Vagina (tissue), 2 donors: Measurements from ENCODE around the gene EVPL. TPM values are rescaled to one million over a fixed set of nuclear protein-coding genes. Genes with fewer than 3 reads are reported as not detected.
A peak's percentile ranks its signal among the peaks of the same experiment; 100 is the strongest.
"Not testable (repeated sequence)": the region's sequence is repeated elsewhere in the genome, so short reads cannot be mapped to it uniquely, and the experiment has no call there.

Source experiments
- DNase-seq, 2 donors: peaks; one replicate each; pipeline ENCODE4 v3.0.0-alpha.2; 2017; ENCODE audit errors: extremely low spot score in 2 of 2
- H3K27ac ChIP-seq: fragments of 200-600 bp; sonication (generic); one replicate; pipeline ENCODE4 v1.5.1; 2019
- H3K27me3 ChIP-seq: fragments of 200-600 bp; sonication (generic); one replicate; pipeline ENCODE4 v1.5.1; 2019
- H3K36me3 ChIP-seq, 2 donors: fragments of 200-600 bp; sonication (generic); one replicate each; pipeline ENCODE4 v1.5.1; 2017 to 2019
- H3K4me1 ChIP-seq: fragments of 200-600 bp; sonication (generic); one replicate; pipeline ENCODE4 v1.5.1; 2019
- H3K4me3 ChIP-seq, 2 donors: fragments of 200-600 bp; sonication (generic); 1 replicate in 1 of 2; 2 replicates in 1 of 2; pipeline ENCODE4 v1.5.1; 2016 to 2019
- H3K9me3 ChIP-seq: fragments of 200-600 bp; sonication (generic); one replicate; pipeline ENCODE4 v1.5.1; 2019
- CTCF ChIP-seq, 3 experiments: fragments of 450-650 bp in 2 of 3; fragments of 200-600 bp in 1 of 3; sonication (generic) in 1 of 3; IDR thresholded peaks; one replicate each; pipeline ENCODE4 v1.5.1; 2017 to 2019; ENCODE audit warnings: antibody characterized with exemption in 3 of 3, mild to moderate bottlenecking in 2 of 3, moderate library complexity in 2 of 3
- POLR2A ChIP-seq, 2 donors: fragments of 450-650 bp; IDR thresholded peaks; one replicate each; pipeline ENCODE4 v1.6.1; 2017; ENCODE audit warnings: antibody characterized with exemption in 2 of 2, mild to moderate bottlenecking in 2 of 2, moderate library complexity in 2 of 2
- POLR2AphosphoS5 ChIP-seq, 2 donors: sonication (generic); formaldehyde crosslinking; IDR thresholded peaks; one replicate each; pipeline ENCODE4 v1.9.0; 2017; ENCODE audit warnings: antibody characterized with exemption in 2 of 2, mild to moderate bottlenecking in 2 of 2, low read depth in 1 of 2; ENCODE audit not compliant: insufficient read depth in 1 of 2
- intact Hi-C: fragments of 100-400 bp; cut with DNase I; formaldehyde crosslinking; loops from one replicate; pipeline ENCODE4 v1.15.1; 2023
- total RNA-seq: library from RNA; depleted of rRNA; stranded (reverse); fragments of >200 nt; gene quantifications from one replicate; pipeline ENCODE4 v1.2.3, GENCODE V29; 2016

Gene EVPL
- total RNA-seq, 1 donor from 2014 or later, result 115 TPM

- no peak for DNase-seq
Observed at GRCh38 chr17:75975757-75976174, 51.3 kb downstream of the EVPL start.

GRCh38 chr17:75975187-75975586 is 51.9 kb downstream of the EVPL start:
- not testable (repeated sequence) for H3K4me3 ChIP-seq

More at GRCh38 chr17:75975757-75976174, 51.3 kb downstream of the EVPL start:
- intact Hi-C loops, result no loop called here
- TF ChIP-seq POLR2A (IDR thresholded peaks at IDR 0.05) (no peak), CTCF (IDR thresholded peaks at IDR 0.05) (no peak), POLR2AphosphoS5 (IDR thresholded peaks at IDR 0.05; ENCODE audit: insufficient read depth in 1 of 2, low read depth in 1 of 2) (no peak)
- Histone ChIP-seq H3K27me3 (no peaks in the 10 kb centered on the region), H3K4me3 (no peak overlapping the region), H3K27ac (peak overlapping the region; percentile 30), H3K9me3 (no peaks in the 10 kb centered on the region), H3K36me3 (peaks cover 0 to 4% of the 10 kb centered on the region in 2 donors), H3K4me1 (peaks cover 42% of the 10 kb centered on the region)

GRCh38 chr17:75970626-75971025 is 56.5 kb downstream of the EVPL start:
- no peaks in the 10 kb centered on the region for H3K9me3 ChIP-seq
- H3K4me3 ChIP-seq, result no peak overlapping the region
- TF ChIP-seq POLR2AphosphoS5 (IDR thresholded peaks at IDR 0.05; ENCODE audit: insufficient read depth in 1 of 2, low read depth in 1 of 2) (no peak), CTCF (IDR thresholded peaks at IDR 0.05) (no peak), POLR2A (IDR thresholded peaks at IDR 0.05) (no peak)
- no peak for DNase-seq
- H3K4me1 ChIP-seq, result peaks cover 13% of the 10 kb centered on the region
- peaks cover 0 to 4% of the 10 kb centered on the region in 2 donors for H3K36me3 ChIP-seq
- H3K27ac ChIP-seq, result no peak overlapping the region
- no peaks in the 10 kb centered on the region for H3K27me3 ChIP-seq
- intact Hi-C loops, result no loop called here

More at GRCh38 chr17:75975187-75975586, 51.9 kb downstream of the EVPL start:
- H3K36me3 ChIP-seq, H3K27me3 ChIP-seq, DNase-seq, H3K9me3 ChIP-seq, H3K27ac ChIP-seq, intact Hi-C loops: not testable (repeated sequence)
- H3K4me1 ChIP-seq, result peaks cover 40% of the 10 kb centered on the region

GRCh38 chr17:75970011-75970523 is 57.0 kb downstream of the EVPL start:
- H3K27ac ChIP-seq, result no peak overlapping the region

GRCh38 chr17:75969044-75969443 is 58.1 kb downstream of the EVPL start:
- DNase-seq, H3K27me3 ChIP-seq, H3K4me3 ChIP-seq, H3K36me3 ChIP-seq, H3K27ac ChIP-seq, H3K9me3 ChIP-seq, intact Hi-C loops: not testable (repeated sequence)
- H3K4me1 ChIP-seq, result peaks cover 10% of the 10 kb centered on the region

More at GRCh38 chr17:75970011-75970523, 57.0 kb downstream of the EVPL start:
- Histone ChIP-seq H3K4me3 (no peak overlapping the region), H3K27me3 (no peaks in the 10 kb centered on the region), H3K36me3 (peaks cover 0 to 4% of the 10 kb centered on the region in 2 donors), H3K9me3 (no peaks in the 10 kb centered on the region), H3K4me1 (peaks cover 10% of the 10 kb centered on the region)
- intact Hi-C loops, result no loop called here
- no peak for DNase-seq
- no peak for TF ChIP-seq CTCF (IDR thresholded peaks at IDR 0.05)
- no peak for TF ChIP-seq POLR2A (IDR thresholded peaks at IDR 0.05)
- no peak for TF ChIP-seq POLR2AphosphoS5 (IDR thresholded peaks at IDR 0.05; ENCODE audit: insufficient read depth in 1 of 2, low read depth in 1 of 2)

GRCh38 chr17:75965468-75965867 is 61.6 kb downstream of the EVPL start:
- Histone ChIP-seq H3K9me3 (no peaks in the 10 kb centered on the region), H3K36me3 (no peaks in the 10 kb centered on the region), H3K27ac (no peak overlapping the region), H3K4me3 (no peak overlapping the region), H3K27me3 (no peaks in the 10 kb centered on the region), H3K4me1 (peaks cover 9% of the 10 kb centered on the region)
- intact Hi-C loops, result no loop called here
- no peak for DNase-seq
- TF ChIP-seq CTCF (IDR thresholded peaks at IDR 0.05) (no peak), POLR2AphosphoS5 (IDR thresholded peaks at IDR 0.05; ENCODE audit: insufficient read depth in 1 of 2, low read depth in 1 of 2) (no peak), POLR2A (IDR thresholded peaks at IDR 0.05) (no peak)
